ENCODE data around the gene SCN1B.

Gene SCN1B

GRCh38 chr19:35089554-35089953 is 59.3 kb downstream of the SCN1B start:
- no peak for TF ChIP-seq CTCF (IDR thresholded peaks at IDR 0.05)
- H3K36me3 ChIP-seq: no peaks in the 10 kb centered on the region
- H3K4me1 ChIP-seq (ENCODE audit: control insufficient read depth in 1 of 2, insufficient read depth in 1 of 2, low read depth in 1 of 2, low read length in 1 of 2): no peaks in the 10 kb centered on the region
- peaks cover 34% of the 10 kb centered on the region for H3K27me3 ChIP-seq
- H3K4me3 ChIP-seq (ENCODE audit: low read depth in 1 of 2, low read length in 1 of 2): no peak overlapping the region
- no peak overlapping the region for H3K27ac ChIP-seq
- no peaks in the 10 kb centered on the region for H3K9me3 ChIP-seq

Data from neutrophil (primary cell).